ENCODE measurements around the gene MYLK. TPM values are rescaled to one million over a fixed set of nuclear protein-coding genes. Genes with fewer than 3 reads are reported as not detected.
"Not testable (repeated sequence)": the region's sequence is repeated elsewhere in the genome, so short reads cannot be mapped to it uniquely, and the experiment has no call there.

MYLK gene
- total RNA-seq, 1 donor from 2014 or later: 24.3 TPM

DNA sequence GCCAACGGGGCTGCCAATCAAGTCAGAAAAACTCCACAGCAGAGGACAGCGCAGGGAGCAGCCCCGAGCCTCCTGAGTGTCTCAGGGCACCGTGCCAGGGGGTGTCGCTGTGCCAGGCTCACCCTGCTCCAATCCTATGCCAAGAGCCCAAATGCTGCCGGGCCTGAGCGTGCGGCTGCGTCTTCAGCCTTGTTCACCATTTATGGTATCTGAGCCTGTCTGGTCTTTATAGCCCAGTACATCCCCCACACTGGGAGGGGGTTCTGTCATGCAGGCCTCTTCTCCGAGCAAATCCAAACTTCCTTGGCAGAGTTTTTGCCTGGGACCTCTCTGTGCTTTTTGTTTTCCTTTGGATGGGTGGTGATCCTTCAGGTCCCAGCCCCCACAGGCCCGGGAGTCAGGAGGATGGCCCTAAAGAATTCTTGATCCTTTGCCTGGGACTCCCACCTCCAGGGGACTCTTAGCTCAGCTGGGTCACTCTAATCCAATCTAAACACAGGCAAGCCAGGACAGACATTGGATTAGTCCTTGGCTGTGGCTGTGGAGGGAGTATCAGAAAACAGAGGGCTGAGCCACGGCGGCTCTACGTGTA lies 164.2 kb downstream of the MYLK start:
- TF ChIP-seq, protein P1, sequence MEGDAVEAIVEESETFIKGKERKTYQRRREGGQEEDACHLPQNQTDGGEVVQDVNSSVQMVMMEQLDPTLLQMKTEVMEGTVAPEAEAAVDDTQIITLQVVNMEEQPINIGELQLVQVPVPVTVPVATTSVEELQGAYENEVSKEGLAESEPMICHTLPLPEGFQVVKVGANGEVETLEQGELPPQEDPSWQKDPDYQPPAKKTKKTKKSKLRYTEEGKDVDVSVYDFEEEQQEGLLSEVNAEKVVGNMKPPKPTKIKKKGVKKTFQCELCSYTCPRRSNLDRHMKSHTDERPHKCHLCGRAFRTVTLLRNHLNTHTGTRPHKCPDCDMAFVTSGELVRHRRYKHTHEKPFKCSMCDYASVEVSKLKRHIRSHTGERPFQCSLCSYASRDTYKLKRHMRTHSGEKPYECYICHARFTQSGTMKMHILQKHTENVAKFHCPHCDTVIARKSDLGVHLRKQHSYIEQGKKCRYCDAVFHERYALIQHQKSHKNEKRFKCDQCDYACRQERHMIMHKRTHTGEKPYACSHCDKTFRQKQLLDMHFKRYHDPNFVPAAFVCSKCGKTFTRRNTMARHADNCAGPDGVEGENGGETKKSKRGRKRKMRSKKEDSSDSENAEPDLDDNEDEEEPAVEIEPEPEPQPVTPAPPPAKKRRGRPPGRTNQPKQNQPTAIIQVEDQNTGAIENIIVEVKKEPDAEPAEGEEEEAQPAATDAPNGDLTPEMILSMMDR (IDR thresholded peaks at IDR 0.05): no peak
- H3K27ac Mint-ChIP-seq (ENCODE audit: unreplicated experiment): peak overlapping the region; percentile 52
- no peaks in the 10 kb centered on the region for H3K27me3 Mint-ChIP-seq (ENCODE audit: unreplicated experiment)
- H3K36me3 Mint-ChIP-seq (ENCODE audit: unreplicated experiment): no peaks in the 10 kb centered on the region
- no peak overlapping the region for H3K4me3 Mint-ChIP-seq (ENCODE audit: unreplicated experiment)
- peaks cover 58% of the 10 kb centered on the region for H3K4me1 Mint-ChIP-seq (ENCODE audit: unreplicated experiment)
- no peaks in the 10 kb centered on the region for H3K9me3 Mint-ChIP-seq (ENCODE audit: unreplicated experiment)
- no peak for DNase-seq (ENCODE audit: extremely low spot score, unreplicated experiment)

DNA sequence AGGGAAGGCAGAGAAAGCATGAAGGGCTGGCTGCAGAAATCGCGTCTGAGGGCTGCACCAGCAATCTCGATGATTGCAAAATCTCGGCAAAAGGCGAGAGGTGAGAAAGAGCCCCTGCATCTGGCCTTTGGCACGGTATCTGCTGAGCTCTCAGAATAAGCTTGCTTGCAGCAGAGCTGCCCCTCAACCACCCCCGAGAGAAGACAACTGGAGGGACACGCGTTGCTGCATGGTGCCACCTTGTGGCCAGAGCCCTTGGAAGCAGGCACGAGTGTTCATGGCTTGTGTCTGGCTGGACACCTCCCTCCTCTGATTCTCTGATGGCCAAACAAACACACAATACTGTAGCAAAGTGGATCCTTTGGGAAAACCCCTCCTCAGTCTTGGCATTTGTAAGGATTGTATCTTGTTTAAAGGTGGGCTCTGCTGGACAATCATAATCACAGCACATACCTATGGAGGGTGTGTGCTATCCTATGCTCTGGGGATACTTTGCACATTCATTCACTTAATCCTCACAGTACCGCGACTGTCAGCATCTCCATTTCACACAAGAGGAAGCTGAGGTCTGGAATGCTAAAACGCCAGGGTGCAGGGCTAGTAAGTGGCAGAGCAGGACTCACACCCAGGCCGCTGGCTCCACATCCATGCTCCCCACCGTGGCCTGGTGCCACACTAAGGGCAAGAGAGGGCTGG lies 164.9 kb downstream of the MYLK start:
- H3K27ac Mint-ChIP-seq (ENCODE audit: unreplicated experiment): peak overlapping the region; percentile 79
- not testable (repeated sequence) for H3K27me3 Mint-ChIP-seq (ENCODE audit: unreplicated experiment); H3K9me3 Mint-ChIP-seq (ENCODE audit: unreplicated experiment); H3K4me3 Mint-ChIP-seq (ENCODE audit: unreplicated experiment); H3K36me3 Mint-ChIP-seq (ENCODE audit: unreplicated experiment)
- H3K4me1 Mint-ChIP-seq (ENCODE audit: unreplicated experiment): peaks cover 58% of the 10 kb centered on the region
- peak; percentile 91 for DNase-seq (ENCODE audit: extremely low spot score, unreplicated experiment)
- TF ChIP-seq, protein P1 (IDR thresholded peaks at IDR 0.05): peak; percentile 80

DNA sequence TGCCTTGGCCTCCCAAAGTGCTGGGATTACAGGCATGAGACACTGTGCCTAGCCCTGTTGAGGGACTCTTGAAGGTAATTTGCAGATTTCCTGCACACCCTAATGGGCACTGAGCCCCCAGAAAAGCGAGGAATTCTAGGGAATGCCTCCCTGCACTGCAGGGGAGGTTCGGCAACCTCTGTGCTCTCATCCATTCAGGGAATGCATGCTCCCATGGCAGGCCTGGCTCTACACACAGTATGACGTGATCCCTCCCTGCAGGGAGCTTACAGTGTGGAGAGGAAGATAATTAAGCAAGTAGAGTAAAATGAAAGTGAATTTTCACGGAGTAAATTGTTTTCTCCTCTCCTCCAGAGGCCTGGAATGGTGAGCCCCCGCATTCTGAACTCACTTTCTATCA lies 166.0 kb downstream of the MYLK start:
- DNase-seq (ENCODE audit: extremely low spot score, unreplicated experiment): no peak
- Mint-ChIP-seq H3K4me3 (ENCODE audit: unreplicated experiment) (no peak overlapping the region), H3K9me3 (ENCODE audit: unreplicated experiment) (no peaks in the 10 kb centered on the region), H3K36me3 (ENCODE audit: unreplicated experiment) (no peaks in the 10 kb centered on the region), H3K27ac (ENCODE audit: unreplicated experiment) (peak overlapping the region; percentile 79), H3K27me3 (ENCODE audit: unreplicated experiment) (no peaks in the 10 kb centered on the region), H3K4me1 (ENCODE audit: unreplicated experiment) (peaks cover 59% of the 10 kb centered on the region)
- TF ChIP-seq, protein P1 (IDR thresholded peaks at IDR 0.05): no peak

DNA sequence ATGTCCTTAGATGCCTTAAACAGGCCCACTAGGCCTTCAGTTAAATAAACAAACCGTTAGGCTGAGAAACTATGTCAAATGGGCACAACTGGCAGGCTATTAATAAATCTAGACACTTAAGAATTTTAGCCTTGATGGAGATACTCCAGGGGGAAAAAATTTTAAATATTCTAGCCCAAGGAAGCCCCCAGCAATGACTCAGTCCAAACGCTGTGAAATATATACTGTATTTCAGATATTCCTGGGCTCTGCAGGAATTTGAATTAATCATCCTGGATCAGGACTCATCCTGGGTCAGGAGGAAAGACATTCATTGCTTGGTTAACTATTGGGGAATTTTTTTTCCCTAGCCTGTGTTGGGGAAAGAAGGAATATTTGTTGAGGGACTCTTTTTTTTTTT lies 166.7 kb downstream of the MYLK start:
- H3K27ac Mint-ChIP-seq (ENCODE audit: unreplicated experiment): peak overlapping the region; percentile 79
- H3K4me1 Mint-ChIP-seq (ENCODE audit: unreplicated experiment): peaks cover 66% of the 10 kb centered on the region
- not testable (repeated sequence) for H3K27me3 Mint-ChIP-seq (ENCODE audit: unreplicated experiment); DNase-seq (ENCODE audit: extremely low spot score, unreplicated experiment); H3K4me3 Mint-ChIP-seq (ENCODE audit: unreplicated experiment); H3K36me3 Mint-ChIP-seq (ENCODE audit: unreplicated experiment); H3K9me3 Mint-ChIP-seq (ENCODE audit: unreplicated experiment)

DNA sequence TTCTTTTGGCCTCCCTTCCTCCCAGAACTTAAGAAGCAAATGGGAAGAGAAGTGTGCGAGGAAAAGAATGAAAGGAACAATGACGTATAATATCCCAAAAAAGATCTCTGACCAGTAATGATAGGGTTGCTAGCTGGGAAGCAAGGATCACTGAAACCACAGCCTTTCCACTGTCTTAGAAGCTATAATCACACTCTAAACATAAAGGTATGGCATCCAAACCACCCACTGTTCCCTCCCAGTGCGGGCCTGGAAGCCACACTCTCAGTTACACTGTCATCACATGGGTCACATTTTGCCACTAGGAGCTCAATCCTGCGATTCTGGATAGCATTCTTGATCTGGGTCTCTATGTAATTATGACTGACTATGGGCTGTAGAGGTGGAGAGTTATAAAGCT lies 167.7 kb downstream of the MYLK start:
- no peak for DNase-seq (ENCODE audit: extremely low spot score, unreplicated experiment)
- no peaks in the 10 kb centered on the region for H3K9me3 Mint-ChIP-seq (ENCODE audit: unreplicated experiment)
- H3K36me3 Mint-ChIP-seq (ENCODE audit: unreplicated experiment): no peaks in the 10 kb centered on the region
- H3K27ac Mint-ChIP-seq (ENCODE audit: unreplicated experiment): peak overlapping the region; percentile 79
- H3K4me3 Mint-ChIP-seq (ENCODE audit: unreplicated experiment): no peak overlapping the region
- no peaks in the 10 kb centered on the region for H3K27me3 Mint-ChIP-seq (ENCODE audit: unreplicated experiment)
- H3K4me1 Mint-ChIP-seq (ENCODE audit: unreplicated experiment): peaks cover 76% of the 10 kb centered on the region
- TF ChIP-seq, protein P1 (IDR thresholded peaks at IDR 0.05): no peak
